Mammary epithelial cell (primary cell): ENCODE results near the gene DPEP1.

ENCODE experiments used
- CTCF ChIP-seq, 2 donors: IDR thresholded peaks in 1 of 2; conservative IDR thresholded peaks in 1 of 2; 2 replicates each; pipeline ENCODE4 v1.5.1; 2011 to 2012; ENCODE audit warnings: inconsistent platforms in 2 of 2, low read length in 2 of 2, mild to moderate bottlenecking in 2 of 2, control low read depth in 1 of 2, low read depth in 1 of 2; ENCODE audit not compliant: insufficient read depth in 1 of 2; ENCODE audit errors: extremely low read depth in 1 of 2
- EZH2 ChIP-seq: IDR thresholded peaks from 2 replicates; pipeline ENCODE4 v1.6.1; 2012; ENCODE audit warnings: low read length, inconsistent platforms, borderline replicate concordance

GRCh38 chr16:89595330-89596060 is 17.9 kb upstream of the DPEP1 start:
- TF ChIP-seq CTCF (conservative IDR thresholded peaks at IDR 0.05 in 1 of 2, IDR thresholded peaks at IDR 0.05 in 1 of 2; ENCODE audit: extremely low read depth in 1 of 2, insufficient read depth in 1 of 2, low read depth in 1 of 2, low read length in 2 of 2) (no peak), EZH2 (no peak)
